ENCODE measurements around the gene ARHGEF37.
"Not testable (repeated sequence)": the region's sequence is repeated elsewhere in the genome, so short reads cannot be mapped to it uniquely, and the experiment has no call there.

The ARHGEF37 gene

DNA sequence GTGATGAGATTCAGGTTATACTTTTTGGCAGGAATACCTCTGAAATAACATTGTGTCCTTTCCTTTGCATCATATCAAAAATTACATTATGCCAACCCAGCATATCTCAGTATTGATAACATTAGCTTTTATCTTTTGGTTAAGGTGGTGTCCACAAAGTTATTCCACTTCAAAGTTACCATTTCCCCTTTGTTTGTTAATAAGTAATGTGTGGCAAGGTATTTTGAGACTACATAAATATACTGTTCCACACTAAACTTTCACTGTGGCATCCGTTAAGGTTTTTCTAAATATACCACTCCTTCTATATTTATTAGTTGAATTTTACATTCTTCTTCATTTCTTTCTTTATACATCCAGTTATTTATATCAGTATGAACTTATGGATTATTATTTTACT lies 14.1 kb upstream of the ARHGEF37 start:
- no peak for FAIRE-seq

DNA sequence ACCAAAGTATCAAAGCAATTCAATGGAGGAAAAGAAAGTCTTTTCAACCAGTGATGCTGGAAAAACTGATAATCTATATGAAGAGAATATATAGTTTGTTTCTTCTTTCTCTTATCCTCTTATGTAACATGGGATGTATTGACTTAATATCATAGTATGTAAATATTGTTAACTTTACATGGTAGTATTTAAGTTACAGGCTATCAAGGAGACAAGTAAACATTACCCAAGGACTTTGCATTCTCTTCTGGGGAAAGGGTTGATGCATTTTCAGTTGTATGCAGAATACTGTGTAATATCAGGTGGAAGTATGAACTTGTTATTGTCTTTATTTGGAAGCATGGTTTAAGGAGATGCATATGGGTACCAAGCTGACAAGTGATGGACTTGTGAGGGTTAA lies 9.1 kb upstream of the ARHGEF37 start:
- no peak for FAIRE-seq

DNA sequence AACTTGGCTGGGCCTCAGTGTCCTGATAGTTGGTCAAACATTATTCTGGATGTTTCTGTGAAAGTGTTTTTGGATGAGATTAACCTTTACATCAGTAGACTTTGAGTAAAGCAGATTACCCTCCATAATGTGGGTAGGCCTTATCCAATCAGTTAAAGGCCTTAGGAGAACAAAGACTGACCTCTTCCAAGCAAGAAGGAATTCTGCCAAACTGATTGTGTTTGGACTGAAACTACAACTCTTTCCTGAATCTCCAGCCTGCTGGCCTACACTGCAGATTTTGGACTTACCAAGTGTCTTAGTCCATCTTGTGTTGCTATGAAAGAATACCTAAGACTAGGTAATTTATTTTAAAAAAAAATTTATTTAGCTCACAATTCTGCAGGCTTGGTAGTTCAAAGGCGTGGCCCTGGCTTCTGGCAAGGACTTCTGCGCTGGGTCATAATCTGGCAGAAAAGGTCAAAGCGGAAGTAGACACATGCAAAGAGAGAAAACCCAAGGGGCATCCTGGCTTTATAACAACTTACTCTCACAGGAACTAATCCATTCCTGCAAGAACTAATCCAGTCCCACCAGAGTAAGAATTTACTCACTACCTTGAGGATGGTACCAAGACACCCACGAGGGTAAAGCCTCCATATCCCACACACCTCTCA lies 8.6 kb upstream of the ARHGEF37 start:
- FAIRE-seq, result no peak

- no peak for FAIRE-seq
These were observed 6.2 kb upstream of the ARHGEF37 start for GRCh38 chr5:149575131-149575530.

DNA sequence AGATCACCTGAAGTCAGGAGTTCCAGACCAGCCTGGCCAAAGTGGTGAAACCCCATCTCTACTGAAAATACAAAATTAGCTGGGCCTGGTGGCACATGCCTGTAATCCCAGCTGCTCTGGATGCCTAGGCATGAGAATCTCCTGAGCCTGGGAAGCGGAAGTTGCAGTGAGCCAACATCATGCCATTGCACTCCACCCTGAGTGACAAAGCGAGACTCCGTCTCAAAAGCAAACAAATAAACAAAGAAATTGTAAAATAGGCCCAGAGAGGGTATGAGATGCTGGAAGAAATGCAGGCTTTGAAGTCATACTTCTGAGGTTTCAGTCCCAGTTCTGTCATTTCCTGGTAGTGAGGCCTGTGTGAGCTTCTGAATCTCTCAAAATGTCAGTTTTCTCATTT lies 5.3 kb upstream of the ARHGEF37 start:
- no peak for FAIRE-seq

DNA sequence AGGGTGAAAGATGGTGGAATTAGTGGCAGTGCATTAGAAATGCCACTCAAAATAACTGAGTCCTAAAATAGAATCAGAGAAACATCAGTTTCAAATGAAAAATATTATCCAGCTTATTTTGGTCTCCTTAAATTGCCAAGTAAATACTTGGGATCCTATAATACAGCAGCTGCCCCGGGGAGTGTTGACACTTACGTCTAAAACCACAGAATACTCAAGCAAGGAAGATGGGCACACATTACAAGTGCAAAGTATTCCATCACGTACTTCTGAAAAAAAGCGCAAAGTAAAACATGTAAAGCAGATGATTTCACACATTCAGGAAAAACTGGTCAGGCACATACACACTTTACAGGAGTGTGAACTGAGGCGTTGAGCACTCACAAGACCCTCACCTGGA lies 2.4 kb upstream of the ARHGEF37 start:
- no peak for FAIRE-seq

DNA sequence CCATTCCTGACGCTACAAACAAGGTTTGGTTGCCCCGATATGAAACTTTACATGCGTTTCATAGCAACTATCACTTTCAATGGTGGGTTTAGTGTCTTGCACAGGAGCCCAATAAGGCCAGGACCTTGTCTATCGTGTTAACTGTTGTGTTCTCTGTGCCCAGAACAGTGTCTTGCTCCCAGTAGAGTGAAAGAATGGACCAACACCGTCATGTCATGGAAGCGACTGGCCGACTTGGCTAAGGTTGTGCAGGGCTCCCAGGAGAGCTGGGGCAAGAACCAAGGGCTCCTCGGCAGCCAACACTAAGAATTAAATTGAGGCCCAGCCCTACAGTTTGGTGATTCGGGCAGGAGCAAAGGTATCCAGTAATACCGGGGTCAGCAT lies 498 bp upstream of the ARHGEF37 start:
- FAIRE-seq, result no peak

DNA sequence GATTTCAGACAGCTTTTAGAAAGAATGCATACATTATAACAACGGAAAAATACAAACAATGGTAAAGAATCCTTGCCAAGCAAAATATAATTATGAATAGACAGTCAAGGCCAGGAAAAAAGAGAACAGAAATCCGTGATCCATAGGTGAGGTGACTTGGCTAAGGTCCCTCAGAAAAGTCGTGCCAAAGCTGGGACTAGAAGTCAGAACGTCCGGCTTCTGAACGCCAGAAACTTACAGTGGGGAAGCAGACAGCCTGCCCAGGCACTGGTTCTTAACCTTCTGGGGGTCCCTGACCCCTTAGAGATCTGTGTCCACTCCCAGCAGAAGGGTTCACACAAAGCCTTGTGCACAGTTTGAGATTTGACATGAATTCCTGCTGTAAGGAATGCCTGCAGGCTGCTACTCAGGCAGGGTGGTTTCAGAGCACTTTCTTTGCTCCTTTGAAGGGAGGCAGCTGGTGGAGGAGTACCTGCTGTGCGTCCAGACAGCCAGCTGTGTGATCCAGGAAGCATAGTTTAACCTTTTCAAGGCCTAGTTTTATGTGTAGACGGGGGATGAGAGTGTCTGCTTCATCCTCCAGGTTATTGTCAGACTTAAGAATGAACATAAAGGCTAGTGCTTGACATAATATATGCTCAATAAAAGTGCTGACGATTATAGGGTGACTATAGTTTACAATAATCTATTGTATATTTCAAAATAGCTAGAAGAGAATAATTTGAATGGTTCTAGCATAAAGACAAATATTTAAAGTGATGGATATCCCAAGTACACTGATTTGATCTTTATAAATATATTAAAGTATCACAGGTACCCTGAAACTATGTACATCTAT lies 852 bp downstream of the ARHGEF37 start:
- no peak for FAIRE-seq

GRCh38 chr5:149583394-149583793 lies 2.1 kb downstream of the ARHGEF37 start:
- FAIRE-seq, result no peak

DNA sequence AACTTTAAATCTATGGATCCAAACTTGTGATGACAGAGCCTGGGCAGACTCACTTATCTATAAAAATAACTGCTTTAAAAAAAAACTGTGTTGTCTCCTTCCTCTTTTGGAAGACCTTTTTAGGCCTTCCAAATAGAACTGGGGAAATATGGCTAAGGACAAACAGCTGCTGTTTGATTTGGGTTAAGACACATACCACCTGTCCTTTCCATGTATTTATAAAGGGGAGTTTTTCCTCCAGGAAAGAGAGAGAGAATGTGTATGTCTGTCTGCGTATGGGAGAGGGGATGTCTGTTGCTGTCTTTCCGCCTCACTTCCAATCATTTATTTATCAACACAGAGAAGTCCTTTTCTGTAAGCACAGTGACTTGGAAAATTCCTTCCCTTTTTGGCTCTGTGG lies 2.8 kb downstream of the ARHGEF37 start:
- no peak for FAIRE-seq

- FAIRE-seq, result no peak
These were observed 4.6 kb downstream of the ARHGEF37 start for GRCh38 chr5:149585910-149586309.

DNA sequence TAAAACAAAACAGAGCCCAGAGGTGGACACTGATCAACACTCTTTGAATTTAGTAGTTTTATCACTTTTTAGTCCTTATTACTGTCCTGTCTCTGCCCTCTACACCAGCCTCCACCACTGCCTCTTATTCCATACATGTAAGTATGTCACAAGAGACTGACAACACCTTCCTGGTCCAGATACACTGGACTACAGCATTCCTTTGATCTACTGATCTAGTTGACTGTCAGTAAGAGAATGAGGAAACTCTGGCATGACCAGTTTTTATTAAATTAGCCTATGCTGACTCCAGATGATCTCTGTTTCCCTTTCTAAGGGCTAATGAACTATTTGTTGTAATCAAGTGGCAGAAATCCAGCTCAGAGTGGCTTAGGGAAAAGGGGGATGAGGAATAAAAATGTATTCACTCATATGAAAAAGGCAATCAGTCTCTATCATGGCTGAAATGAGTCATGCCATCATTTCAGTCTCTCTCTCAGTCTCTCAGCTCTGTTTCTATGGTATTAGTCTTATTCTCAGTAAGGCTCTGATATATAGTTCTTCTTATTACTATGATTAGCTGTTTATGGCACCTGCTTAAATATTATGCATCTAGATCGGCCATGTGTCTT lies 5.5 kb downstream of the ARHGEF37 start:
- no peak for FAIRE-seq

DNA sequence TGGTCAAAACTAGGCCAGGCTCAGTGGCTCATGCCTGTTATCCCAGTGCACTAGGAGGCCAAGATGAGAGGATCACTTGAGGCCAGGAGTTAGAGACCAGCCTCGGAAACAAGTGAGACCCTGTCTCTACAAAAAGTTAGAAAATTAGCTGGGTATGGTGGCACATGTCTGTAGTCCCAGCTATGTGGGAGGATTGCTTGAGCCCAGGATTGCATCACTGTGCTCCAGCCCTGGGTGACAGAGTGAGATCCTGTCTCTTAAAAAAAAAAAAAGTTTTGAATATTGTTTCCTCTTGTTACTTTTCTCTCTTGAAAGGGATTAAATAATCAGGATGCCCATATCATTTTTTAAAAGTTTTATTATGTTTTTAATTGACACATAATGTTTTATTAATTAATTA lies 7.6 kb downstream of the ARHGEF37 start:
- no peak for FAIRE-seq

GRCh38 chr5:149593370-149593769 lies 12.1 kb downstream of the ARHGEF37 start:
- no peak for FAIRE-seq

GRCh38 chr5:149594206-149594895 lies 13.1 kb downstream of the ARHGEF37 start:
- no peak for FAIRE-seq

- not testable (repeated sequence) for FAIRE-seq
These were observed 13.8 kb downstream of the ARHGEF37 start for GRCh38 chr5:149595105-149595504.

DNA sequence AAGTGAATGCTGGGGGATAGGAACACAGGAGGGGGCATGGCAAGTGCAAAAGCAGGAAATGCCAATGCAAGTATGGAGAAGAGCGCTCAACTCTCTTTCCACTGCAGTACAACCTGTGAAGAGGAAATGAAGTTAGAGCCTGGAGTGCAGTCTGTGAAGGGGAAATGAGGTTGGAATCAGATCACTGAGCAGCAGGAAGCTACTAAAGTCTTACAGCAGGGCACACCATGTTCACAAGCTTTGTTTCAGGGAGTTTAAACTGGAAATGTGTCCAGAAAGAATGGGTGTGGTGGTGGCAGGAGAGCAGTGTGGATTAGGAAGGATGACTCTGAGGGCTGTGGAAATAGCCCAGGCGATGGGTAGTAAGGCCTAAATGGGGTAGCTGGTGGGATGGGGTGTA lies 15.4 kb downstream of the ARHGEF37 start:
- no peak for FAIRE-seq

- no peak for FAIRE-seq
These were observed 16.3 kb downstream of the ARHGEF37 start for GRCh38 chr5:149597618-149598017.

DNA sequence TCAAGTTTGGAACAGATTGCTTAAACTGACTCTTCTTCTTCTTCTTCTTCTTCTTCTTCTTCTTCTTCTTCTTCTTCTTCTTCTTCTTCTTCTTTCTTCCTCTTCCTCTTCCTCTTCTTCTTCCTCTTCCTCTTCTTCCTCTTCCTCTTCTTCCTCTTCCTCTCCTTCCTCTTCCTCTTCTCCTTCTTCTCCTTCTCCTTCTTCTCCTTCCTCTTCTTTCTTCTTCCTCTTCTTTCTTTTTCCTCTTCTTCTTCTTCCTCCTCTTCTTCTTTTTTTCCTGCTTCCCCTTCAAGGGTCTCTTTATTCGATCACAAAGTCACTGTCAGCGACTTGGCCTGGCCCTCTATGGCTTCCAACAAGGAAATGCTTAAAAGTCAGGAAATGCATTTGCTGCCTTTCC lies 16.9 kb downstream of the ARHGEF37 start:
- not testable (repeated sequence) for FAIRE-seq

- no peak for FAIRE-seq
These were observed 17.7 kb downstream of the ARHGEF37 start for GRCh38 chr5:149598966-149599365.

GRCh38 chr5:149599375-149599774 lies 18.1 kb downstream of the ARHGEF37 start:
- no peak for FAIRE-seq

DNA sequence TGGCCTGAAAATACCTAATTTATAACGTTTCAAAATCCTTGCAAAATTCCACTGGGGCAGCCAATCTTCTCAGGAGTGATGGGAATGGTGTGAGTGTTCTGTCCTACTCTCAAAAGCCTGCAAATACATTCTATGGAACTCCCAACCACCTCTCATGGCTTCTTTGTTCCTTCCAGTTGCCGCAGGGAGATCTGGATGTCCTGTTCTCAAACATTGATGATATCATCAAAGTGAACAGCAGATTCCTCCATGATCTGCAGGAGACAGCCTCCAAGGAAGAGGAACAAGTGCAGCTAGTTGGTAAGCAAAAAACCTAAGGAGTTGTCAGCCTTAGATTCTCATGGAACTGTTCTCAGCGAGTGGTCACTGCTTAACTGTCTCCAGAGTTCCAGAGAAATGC lies 19.6 kb downstream of the ARHGEF37 start:
- no peak for FAIRE-seq

GRCh38 chr5:149603210-149603609 lies 21.9 kb downstream of the ARHGEF37 start:
- FAIRE-seq, result no peak

DNA sequence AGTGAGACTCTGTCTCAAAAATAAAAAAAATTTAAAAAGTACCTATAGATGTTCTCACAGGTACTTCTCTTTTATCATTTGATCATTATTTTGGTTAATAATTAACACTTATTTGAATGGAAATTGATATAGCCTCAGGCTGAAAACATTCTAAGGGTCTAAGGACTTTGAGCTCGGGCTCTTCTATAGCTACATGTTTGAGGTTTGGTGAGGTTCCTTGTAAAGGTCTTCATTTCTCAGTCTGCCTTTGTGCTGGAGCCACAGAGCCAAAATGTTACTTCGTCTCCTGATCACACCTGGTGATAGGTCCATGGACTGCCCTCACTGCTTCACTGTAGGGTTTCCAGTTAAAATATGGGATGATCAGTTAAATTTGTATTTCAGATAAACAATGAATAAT lies 22.6 kb downstream of the ARHGEF37 start:
- FAIRE-seq, result no peak

All from TTC549 (cell line).